Measurements from ENCODE around the gene CDH4. TPM values are rescaled to one million over a fixed set of nuclear protein-coding genes. Genes with fewer than 3 reads are reported as not detected.

Gene CDH4
- total and polyA plus RNA-seq, 4 donors: 0.06 to 0.10 TPM; not detected in 2

DNA sequence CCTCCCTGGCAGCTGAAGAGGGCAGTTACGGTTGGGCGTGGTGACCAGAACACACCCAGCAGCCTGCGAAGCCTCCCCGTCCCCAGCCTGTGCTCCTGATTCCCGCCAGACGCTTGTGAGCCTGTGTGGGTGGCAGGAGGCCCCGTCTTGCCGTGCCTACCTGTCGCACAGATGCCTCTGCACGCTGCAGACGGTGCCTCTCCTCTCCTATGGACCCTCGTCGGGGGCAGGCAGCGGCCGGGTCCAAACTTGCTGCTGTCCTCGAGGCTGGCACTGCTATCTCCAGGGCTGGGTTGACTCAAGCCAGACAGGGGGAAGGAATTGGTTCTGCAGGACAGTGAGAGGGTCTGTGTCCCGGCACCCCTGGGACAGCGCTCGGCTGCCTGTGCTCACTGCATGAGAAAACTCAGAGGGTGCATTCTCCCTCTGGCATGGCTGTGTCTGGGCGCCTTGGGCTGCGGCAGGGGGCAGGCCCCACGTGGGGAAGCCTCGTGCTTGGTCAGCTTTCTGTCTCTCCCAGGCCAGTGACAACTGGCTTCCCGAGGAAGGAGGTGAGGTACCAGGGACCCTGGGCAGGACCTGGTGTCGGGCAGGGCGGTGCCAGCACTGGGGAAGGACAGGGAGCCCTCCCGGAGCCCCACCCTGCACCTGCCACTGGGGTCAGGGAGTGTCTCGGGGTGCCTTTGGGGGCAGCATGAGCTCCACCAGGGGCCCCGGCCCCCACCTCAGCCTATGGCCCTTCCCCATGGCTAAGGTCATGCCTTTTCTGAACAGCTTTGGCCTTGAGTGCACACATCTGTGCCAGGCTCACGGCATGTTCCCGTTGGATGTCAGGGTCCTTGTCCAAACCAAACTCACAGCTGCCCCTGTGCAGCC lies 686.1 kb downstream of the CDH4 start:
- peak in 1 of 2 donors; percentile 63 for DNase-seq

DNA sequence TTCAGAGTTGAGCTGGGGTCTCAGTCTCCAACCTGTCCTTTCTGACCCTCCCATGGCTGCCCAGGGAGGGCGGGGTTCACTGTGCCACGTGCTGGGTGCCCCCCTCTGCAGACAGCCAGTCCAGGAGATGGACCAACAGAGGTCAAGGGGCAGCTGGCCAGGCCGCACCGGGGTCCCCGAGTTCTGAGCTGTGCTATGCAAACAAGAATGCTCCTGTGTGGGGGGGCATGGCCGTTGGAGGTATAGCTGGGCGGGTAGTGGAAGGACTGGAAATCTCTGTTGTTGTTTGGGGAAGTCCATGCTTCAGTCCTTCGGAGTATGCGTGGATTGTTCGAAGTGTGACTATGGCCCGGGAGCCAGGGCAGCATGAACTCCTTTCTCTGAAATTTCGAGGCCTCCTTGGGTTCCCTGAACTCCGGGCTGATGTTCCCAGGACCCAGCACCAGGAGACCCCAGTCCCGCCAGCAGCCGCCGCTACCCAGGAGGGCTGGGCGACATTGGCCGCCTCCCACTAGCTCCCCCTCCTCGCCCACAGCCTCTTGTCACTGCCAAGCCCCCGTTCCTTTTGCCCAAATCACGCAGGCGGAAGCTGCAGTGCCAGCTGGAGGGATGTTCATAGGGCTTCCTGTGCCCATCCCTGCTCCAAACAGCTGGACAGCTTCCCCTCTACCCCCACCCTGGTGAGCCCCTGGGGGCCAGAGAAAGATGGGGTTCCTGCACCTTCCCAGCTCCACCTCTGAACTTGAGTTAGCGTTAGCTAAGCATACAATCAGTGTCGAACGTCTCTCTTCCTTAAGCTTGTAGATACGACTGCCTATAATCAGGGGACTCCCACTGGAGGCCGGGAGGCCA lies 687.0 kb downstream of the CDH4 start:
- Histone ChIP-seq H3K4me3 (ENCODE audit: low read length in 2 of 2) (no peak overlapping the region), H3K4me1 (ENCODE audit: control insufficient read depth in 1 of 2, insufficient read depth in 2 of 2, low read length in 2 of 2) (no peaks in the 10 kb centered on the region), H3K27me3 (ENCODE audit: control insufficient read depth in 1 of 2, insufficient read depth in 2 of 2, low read length in 1 of 2) (no peaks in the 10 kb centered on the region), H3K27ac (ENCODE audit: low read depth in 1 of 2, low read length in 2 of 2) (no peak overlapping the region), H3K9me3 (ENCODE audit: control insufficient read depth, low read length) (no peaks in the 10 kb centered on the region), H3K36me3 (ENCODE audit: control insufficient read depth in 1 of 2, insufficient read depth in 2 of 2, low read length in 1 of 2) (no peaks in the 10 kb centered on the region)
- ATAC-seq (ENCODE audit: low FRiP score) (no peak), DNase-seq (peak in 1 of 2 donors; percentile 73)
- WGBS, 2 donors: 70 to 85% methylated on average over 27 of the region's 27 CpGs
- intact Hi-C loops (cut with DNase I): no loop called here

More for the DNA sequence above, 686.1 kb downstream of the CDH4 start:
- Histone ChIP-seq H3K36me3 (ENCODE audit: control insufficient read depth in 1 of 2, insufficient read depth in 2 of 2, low read length in 1 of 2) (no peaks in the 10 kb centered on the region), H3K4me3 (ENCODE audit: low read length in 2 of 2) (no peak overlapping the region), H3K4me1 (ENCODE audit: control insufficient read depth in 1 of 2, insufficient read depth in 2 of 2, low read length in 2 of 2) (no peaks in the 10 kb centered on the region), H3K27me3 (ENCODE audit: control insufficient read depth in 1 of 2, insufficient read depth in 2 of 2, low read length in 1 of 2) (no peaks in the 10 kb centered on the region), H3K9me3 (ENCODE audit: control insufficient read depth, low read length) (no peaks in the 10 kb centered on the region), H3K27ac (ENCODE audit: low read depth in 1 of 2, low read length in 2 of 2) (no peak overlapping the region)
- 81 to 82% methylated on average over 31 of the region's 31 CpGs for WGBS, 2 donors
- peak; percentile 19 for ATAC-seq (ENCODE audit: low FRiP score)
- intact Hi-C loops (cut with DNase I): no loop called here

GRCh38 chr20:61939691-61940360 lies 687.8 kb downstream of the CDH4 start:
- DNase-seq: peak in 1 of 2 donors; percentile 52
- ATAC-seq (ENCODE audit: low FRiP score): no peak
- H3K9me3 ChIP-seq (ENCODE audit: control insufficient read depth, low read length): no peaks in the 10 kb centered on the region
- 82 to 89% methylated on average over 13 of the region's 13 CpGs for WGBS, 2 donors
- H3K36me3 ChIP-seq (ENCODE audit: control insufficient read depth in 1 of 2, insufficient read depth in 2 of 2, low read length in 1 of 2): no peaks in the 10 kb centered on the region
- no peak overlapping the region for H3K27ac ChIP-seq (ENCODE audit: low read depth in 1 of 2, low read length in 2 of 2)
- H3K27me3 ChIP-seq (ENCODE audit: control insufficient read depth in 1 of 2, insufficient read depth in 2 of 2, low read length in 1 of 2): no peaks in the 10 kb centered on the region
- intact Hi-C loops (cut with DNase I): no loop called here
- no peak overlapping the region for H3K4me3 ChIP-seq (ENCODE audit: low read length in 2 of 2)
- no peaks in the 10 kb centered on the region for H3K4me1 ChIP-seq (ENCODE audit: control insufficient read depth in 1 of 2, insufficient read depth in 2 of 2, low read length in 2 of 2)

DNA sequence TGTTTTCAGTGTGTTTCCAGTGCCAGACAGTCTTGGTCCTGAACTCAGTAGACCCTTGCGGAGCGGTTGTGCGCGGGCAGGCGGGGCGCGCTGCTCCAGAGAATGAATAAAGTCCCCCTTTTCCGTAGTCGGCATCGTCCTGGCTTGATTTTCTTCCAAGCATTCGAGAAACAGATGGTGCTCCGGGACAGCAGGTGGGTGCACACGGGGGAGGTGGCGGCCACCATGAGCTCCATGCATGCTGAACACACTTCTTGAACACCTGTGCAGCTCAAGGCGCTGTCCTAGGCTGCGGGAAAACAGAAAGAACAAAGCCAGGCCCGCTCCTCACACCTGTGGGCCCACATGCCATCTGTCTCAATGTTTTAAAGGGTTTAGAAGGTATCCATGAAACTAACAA lies 688.4 kb downstream of the CDH4 start:
- H3K4me3 ChIP-seq (ENCODE audit: low read length in 2 of 2): no peak overlapping the region
- DNase-seq: peak in 1 of 2 donors; percentile 59
- H3K27me3 ChIP-seq (ENCODE audit: control insufficient read depth in 1 of 2, insufficient read depth in 2 of 2, low read length in 1 of 2): no peaks in the 10 kb centered on the region
- 89 to 94% methylated on average over 17 of the region's 17 CpGs for WGBS, 2 donors
- no peak overlapping the region for H3K27ac ChIP-seq (ENCODE audit: low read depth in 1 of 2, low read length in 2 of 2)
- no peaks in the 10 kb centered on the region for H3K9me3 ChIP-seq (ENCODE audit: control insufficient read depth, low read length)
- intact Hi-C loops (cut with DNase I): no loop called here
- no peak for ATAC-seq (ENCODE audit: low FRiP score)
- H3K4me1 ChIP-seq (ENCODE audit: control insufficient read depth in 1 of 2, insufficient read depth in 2 of 2, low read length in 2 of 2): no peaks in the 10 kb centered on the region
- H3K36me3 ChIP-seq (ENCODE audit: control insufficient read depth in 1 of 2, insufficient read depth in 2 of 2, low read length in 1 of 2): no peaks in the 10 kb centered on the region

- H3K27ac ChIP-seq (ENCODE audit: low read depth in 1 of 2, low read length in 2 of 2): no peak overlapping the region
- no peak overlapping the region for H3K4me3 ChIP-seq (ENCODE audit: low read length in 2 of 2)
- H3K27me3 ChIP-seq (ENCODE audit: control insufficient read depth in 1 of 2, insufficient read depth in 2 of 2, low read length in 1 of 2): no peaks in the 10 kb centered on the region
- DNase-seq: peak in 1 of 2 donors; percentile 51
- intact Hi-C loops (cut with DNase I): no loop called here
- no peaks in the 10 kb centered on the region for H3K36me3 ChIP-seq (ENCODE audit: control insufficient read depth in 1 of 2, insufficient read depth in 2 of 2, low read length in 1 of 2)
- WGBS, 2 donors: 83 to 85% methylated on average over 16 of the region's 16 CpGs
- H3K9me3 ChIP-seq (ENCODE audit: control insufficient read depth, low read length): no peaks in the 10 kb centered on the region
- no peak for ATAC-seq (ENCODE audit: low FRiP score)
- H3K4me1 ChIP-seq (ENCODE audit: control insufficient read depth in 1 of 2, insufficient read depth in 2 of 2, low read length in 2 of 2): no peaks in the 10 kb centered on the region
Observed at GRCh38 chr20:61940976-61941720, 689.1 kb downstream of the CDH4 start.

GRCh38 chr20:61941721-61942405 lies 689.8 kb downstream of the CDH4 start:
- Histone ChIP-seq H3K4me3 (ENCODE audit: low read length in 2 of 2) (no peak overlapping the region), H3K9me3 (ENCODE audit: control insufficient read depth, low read length) (no peaks in the 10 kb centered on the region), H3K27ac (ENCODE audit: low read depth in 1 of 2, low read length in 2 of 2) (no peak overlapping the region), H3K4me1 (ENCODE audit: control insufficient read depth in 1 of 2, insufficient read depth in 2 of 2, low read length in 2 of 2) (no peaks in the 10 kb centered on the region), H3K27me3 (ENCODE audit: control insufficient read depth in 1 of 2, insufficient read depth in 2 of 2, low read length in 1 of 2) (no peaks in the 10 kb centered on the region), H3K36me3 (ENCODE audit: control insufficient read depth in 1 of 2, insufficient read depth in 2 of 2, low read length in 1 of 2) (no peaks in the 10 kb centered on the region)
- ATAC-seq (ENCODE audit: low FRiP score): no peak
- intact Hi-C loops (cut with DNase I): no loop called here
- DNase-seq: peak in 1 of 2 donors; percentile 61
- WGBS, 2 donors: 94 to 97% methylated on average over 16 of the region's 16 CpGs

DNA sequence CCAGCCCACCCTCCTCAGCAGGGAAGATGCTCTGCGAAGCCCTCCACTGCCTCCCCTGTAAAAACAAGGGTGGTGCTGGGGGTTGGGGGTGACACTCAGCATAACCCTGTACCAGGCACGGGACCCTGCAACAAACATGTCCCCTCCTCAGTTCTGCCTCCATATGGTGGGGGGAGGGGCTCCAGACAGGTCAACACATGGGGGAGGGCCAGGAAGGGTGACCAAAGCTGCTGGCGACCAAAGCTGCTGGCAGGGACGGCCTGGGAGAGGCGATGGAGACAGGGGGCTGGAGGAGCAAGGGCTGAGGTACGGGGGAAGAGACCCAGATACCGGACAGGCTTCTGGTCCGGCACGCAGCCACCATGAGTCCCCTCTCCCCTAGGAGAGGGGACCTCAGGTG lies 690.5 kb downstream of the CDH4 start:
- H3K9me3 ChIP-seq (ENCODE audit: control insufficient read depth, low read length): no peaks in the 10 kb centered on the region
- H3K4me3 ChIP-seq (ENCODE audit: low read length in 2 of 2): no peak overlapping the region
- DNase-seq: peak in 1 of 2 donors; percentile 61
- no peak for ATAC-seq (ENCODE audit: low FRiP score)
- H3K4me1 ChIP-seq (ENCODE audit: control insufficient read depth in 1 of 2, insufficient read depth in 2 of 2, low read length in 2 of 2): no peaks in the 10 kb centered on the region
- intact Hi-C loops (cut with DNase I): no loop called here
- no peak overlapping the region for H3K27ac ChIP-seq (ENCODE audit: low read depth in 1 of 2, low read length in 2 of 2)
- no peaks in the 10 kb centered on the region for H3K36me3 ChIP-seq (ENCODE audit: control insufficient read depth in 1 of 2, insufficient read depth in 2 of 2, low read length in 1 of 2)
- no peaks in the 10 kb centered on the region for H3K27me3 ChIP-seq (ENCODE audit: control insufficient read depth in 1 of 2, insufficient read depth in 2 of 2, low read length in 1 of 2)
- 88 to 89% methylated on average over 9 of the region's 9 CpGs for WGBS, 2 donors
